Activated naive CD4-positive, alpha-beta T cell treated with anti-CD3 and anti-CD28 coated beads for 36 hours (primary cell): ENCODE measurements around the gene AFAP1L2. TPM values are rescaled to one million over a fixed set of nuclear protein-coding genes. Genes with fewer than 3 reads are reported as not detected.

Experiments used
- CTCF ChIA-PET: fragments of 350-600 bp; sonication (Branson Sonifier 250); formaldehyde crosslinking; loops from one replicate; lab custom pipeline; 2021; ENCODE audit warnings: antibody characterized with exemption; lab: Charles Lee
- DNase-seq: peaks from one replicate; pipeline ENCODE4 v3.0.0-alpha.2; 2020
- H3K27ac Mint-ChIP-seq: one replicate; pipeline ENCODE4 v1.8.0; 2021; ENCODE audit warnings: mild to moderate bottlenecking, mixed read lengths
- H3K27me3 Mint-ChIP-seq: one replicate; pipeline ENCODE4 v1.8.0; 2021; ENCODE audit warnings: low read depth, mixed read lengths
- H3K36me3 Mint-ChIP-seq: one replicate; pipeline ENCODE4 v1.8.0; 2021; ENCODE audit warnings: low read depth, mixed read lengths
- H3K4me1 Mint-ChIP-seq: one replicate; pipeline ENCODE4 v1.8.0; 2021; ENCODE audit warnings: low read depth, mixed read lengths
- H3K4me3 Mint-ChIP-seq: one replicate; pipeline ENCODE4 v1.8.0; 2021; ENCODE audit warnings: mild to moderate bottlenecking, moderate library complexity, mixed read lengths
- H3K9me3 Mint-ChIP-seq: one replicate; pipeline ENCODE4 v1.8.0; 2021; ENCODE audit warnings: mixed read lengths
- intact Hi-C: fragments of 100-400 bp; cut with micrococcal nuclease; formaldehyde crosslinking; loops from one replicate; pipeline ENCODE4 v1.15.1; 2023
- total RNA-seq, 2 experiments: library from RNA; stranded (reverse); gene quantifications; one replicate each; pipeline ENCODE4 v1.2.3, GENCODE V29; 2021

The AFAP1L2 gene
- total RNA-seq, 2 experiments from 2014 or later, result 0.86 to 0.98 TPM

DNA sequence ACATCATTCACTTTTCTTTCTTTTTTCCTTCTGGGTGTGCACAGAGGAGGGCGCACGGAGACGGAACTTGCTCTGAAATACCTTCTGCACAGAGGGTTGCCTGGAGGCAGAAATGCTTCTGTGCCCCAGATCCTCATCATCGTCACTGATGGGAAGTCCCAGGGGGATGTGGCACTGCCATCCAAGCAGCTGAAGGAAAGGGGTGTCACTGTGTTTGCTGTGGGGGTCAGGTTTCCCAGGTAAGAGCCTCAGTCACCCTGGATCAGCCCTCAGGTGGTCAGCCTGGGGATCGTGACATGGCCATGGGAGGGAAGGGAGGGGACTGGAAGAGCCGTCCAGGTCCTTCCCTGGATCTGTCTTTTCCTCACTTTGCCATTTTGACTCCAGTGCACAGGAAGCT is 131.6 kb downstream of the AFAP1L2 start:
- Mint-ChIP-seq H3K36me3 (no peaks in the 10 kb centered on the region), H3K27me3 (no peaks in the 10 kb centered on the region), H3K4me1 (no peaks in the 10 kb centered on the region), H3K27ac (no peak overlapping the region), H3K4me3 (no peak overlapping the region), H3K9me3 (no peaks in the 10 kb centered on the region)
- intact Hi-C loops, result no loop called here
- CTCF ChIA-PET, result interaction anchor here (0.6 to 2.1 kb wide), 2 partner anchors 31 to 210 kb away, joined by 3 to 9 read pairs; no protein-coding TSS in a partner anchor
- DNase-seq, result no peak

DNA sequence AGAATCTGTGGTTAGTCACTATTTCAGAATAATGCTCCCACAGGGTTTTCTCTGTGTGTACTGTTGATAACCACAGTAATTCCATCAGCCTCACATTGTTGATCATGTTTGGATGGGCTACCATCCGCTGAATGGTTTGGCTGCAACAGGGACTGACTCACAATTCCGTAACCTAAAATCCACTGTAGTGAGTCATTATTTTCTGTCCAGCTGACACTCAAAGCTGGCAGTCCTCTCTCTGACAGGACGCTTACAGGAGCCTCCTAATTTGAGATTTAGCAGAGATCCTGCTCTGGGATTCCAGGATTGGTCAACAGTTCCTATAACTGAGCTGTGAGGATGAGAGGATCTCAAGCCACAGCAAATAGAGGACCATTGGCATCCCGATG is 132.5 kb downstream of the AFAP1L2 start:
- no peak for DNase-seq
- H3K27ac Mint-ChIP-seq, result no peak overlapping the region
- no peaks in the 10 kb centered on the region for H3K27me3 Mint-ChIP-seq
- no peaks in the 10 kb centered on the region for H3K9me3 Mint-ChIP-seq
- no peak overlapping the region for H3K4me3 Mint-ChIP-seq
- H3K36me3 Mint-ChIP-seq, result no peaks in the 10 kb centered on the region
- H3K4me1 Mint-ChIP-seq, result no peaks in the 10 kb centered on the region
- CTCF ChIA-PET, result interaction anchor here (0.6 to 2.1 kb wide), 2 partner anchors 32 to 466 kb away, joined by 3 to 9 read pairs; no protein-coding TSS in a partner anchor
- intact Hi-C loops, result no loop called here

DNA sequence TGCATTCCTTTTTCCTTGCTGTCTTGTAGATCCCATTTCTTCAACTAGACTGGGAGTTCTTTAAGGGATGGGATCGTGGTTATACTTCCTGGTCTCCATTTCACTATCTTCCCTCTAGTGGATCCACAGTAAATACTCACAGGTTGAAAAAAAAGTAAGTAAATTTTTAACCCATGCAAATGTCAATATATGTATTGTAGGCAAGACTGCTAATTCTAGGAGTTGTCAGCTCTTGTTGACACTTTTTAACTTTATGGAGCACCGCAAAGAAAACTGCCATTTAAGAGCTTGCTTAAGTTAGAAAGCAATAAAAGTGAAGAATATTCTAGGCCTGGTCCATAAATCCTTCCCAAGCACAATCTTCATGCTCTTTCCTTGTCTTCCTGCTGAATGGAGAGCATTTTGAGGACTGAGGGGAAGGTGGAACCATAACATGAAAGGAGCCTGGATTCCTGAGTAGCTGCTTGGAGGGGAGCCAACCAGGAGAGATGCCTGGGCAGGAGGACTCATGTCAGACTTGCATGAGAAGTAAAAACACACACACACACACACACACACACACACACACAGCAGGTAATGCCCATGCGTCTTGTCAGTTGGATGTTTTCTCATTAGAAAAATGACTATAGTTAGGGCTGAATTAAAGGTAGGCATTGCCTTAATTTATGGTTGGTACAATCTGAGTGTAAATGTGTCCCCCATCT is 133.1 kb downstream of the AFAP1L2 start:
- CTCF ChIA-PET, result interaction anchor here (2.1 kb wide), 1 partner anchor 33 kb away, joined by 9 read pairs; no protein-coding TSS in a partner anchor
- Mint-ChIP-seq H3K27me3 (no peaks in the 10 kb centered on the region), H3K4me1 (no peaks in the 10 kb centered on the region), H3K4me3 (no peak overlapping the region), H3K36me3 (no peaks in the 10 kb centered on the region), H3K9me3 (no peaks in the 10 kb centered on the region), H3K27ac (no peak overlapping the region)
- intact Hi-C loops, result no loop called here
- DNase-seq, result no peak

DNA sequence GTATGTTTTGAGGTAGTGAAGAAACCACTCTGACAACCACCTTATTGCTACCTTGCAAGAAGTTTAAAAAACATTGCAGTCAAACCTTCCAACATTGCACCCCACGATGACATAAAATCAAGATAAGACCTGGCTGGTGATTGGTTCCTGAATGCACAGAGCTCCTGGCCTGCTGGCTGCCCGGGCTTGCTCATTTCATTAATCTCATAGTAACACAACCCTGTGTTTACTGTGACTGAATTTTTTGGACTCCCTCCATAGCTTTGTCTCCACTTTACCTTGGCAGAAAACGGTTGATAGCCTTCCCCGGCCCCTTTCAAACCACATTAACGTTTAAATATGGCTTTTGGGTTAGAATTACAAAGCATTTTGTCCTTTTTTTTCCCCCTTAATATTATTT is 137.8 kb downstream of the AFAP1L2 start:
- Mint-ChIP-seq H3K27ac (no peak overlapping the region), H3K36me3 (no peaks in the 10 kb centered on the region), H3K9me3 (no peaks in the 10 kb centered on the region), H3K4me1 (no peaks in the 10 kb centered on the region), H3K27me3 (no peaks in the 10 kb centered on the region), H3K4me3 (no peak overlapping the region)
- intact Hi-C loops, result no loop called here
- no peak for DNase-seq
- CTCF ChIA-PET, result no interaction called here

DNA sequence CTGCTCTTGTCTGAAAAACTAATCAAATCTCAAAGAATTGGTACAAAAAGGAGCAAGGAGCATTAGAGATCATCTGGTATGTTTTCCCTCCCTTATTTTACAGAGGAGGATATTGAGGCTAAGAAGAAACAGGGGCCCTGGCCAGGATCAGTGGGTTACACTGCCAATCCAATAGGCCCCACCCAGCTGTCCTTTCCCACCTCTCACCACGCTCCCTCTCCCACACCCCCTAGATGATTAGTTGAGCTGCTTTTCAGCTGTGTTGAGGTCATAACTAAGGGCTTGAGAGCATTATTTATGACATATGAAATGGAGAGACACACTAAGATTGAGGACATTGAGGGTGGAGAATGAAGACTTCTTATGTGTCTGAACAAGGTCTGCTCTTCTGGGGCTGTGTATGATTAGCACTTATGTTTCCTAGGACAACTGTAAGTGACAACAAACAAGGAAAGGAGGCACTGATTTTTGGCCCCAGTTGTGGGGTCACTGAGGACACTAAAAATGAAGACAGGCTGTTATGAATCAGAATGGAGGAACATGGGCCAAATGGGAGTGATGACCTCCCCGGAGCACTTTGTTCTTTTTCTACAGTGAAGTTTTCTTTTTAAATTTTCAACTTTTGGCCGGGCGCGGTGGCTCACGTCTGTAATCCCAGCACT is 138.8 kb downstream of the AFAP1L2 start:
- no peak overlapping the region for H3K4me3 Mint-ChIP-seq
- no peaks in the 10 kb centered on the region for H3K27me3 Mint-ChIP-seq
- H3K27ac Mint-ChIP-seq, result no peak overlapping the region
- H3K36me3 Mint-ChIP-seq, result no peaks in the 10 kb centered on the region
- no peaks in the 10 kb centered on the region for H3K4me1 Mint-ChIP-seq
- CTCF ChIA-PET, result no interaction called here
- intact Hi-C loops, result no loop called here
- DNase-seq, result no peak
- H3K9me3 Mint-ChIP-seq, result no peaks in the 10 kb centered on the region

DNA sequence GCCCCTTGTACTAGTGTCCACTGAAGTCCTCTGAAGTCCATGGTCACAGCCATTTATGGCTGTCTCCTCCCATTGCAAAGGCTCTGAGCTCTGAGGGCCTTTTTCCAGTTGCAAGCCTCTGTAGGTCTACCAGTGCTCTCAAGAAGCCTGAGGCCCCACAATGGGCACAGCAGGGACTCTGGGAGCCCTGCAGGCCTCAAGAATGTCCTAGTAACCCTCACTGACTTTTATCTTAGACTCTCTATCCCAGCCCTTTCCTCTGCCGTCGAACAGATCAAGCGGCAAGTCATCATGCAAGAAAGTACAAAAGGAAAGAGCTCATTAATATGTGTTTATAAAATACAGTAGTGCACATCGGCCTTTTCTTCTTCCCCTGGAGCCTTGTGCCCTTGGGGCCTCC is 141.8 kb downstream of the AFAP1L2 start:
- no peaks in the 10 kb centered on the region for H3K9me3 Mint-ChIP-seq
- H3K36me3 Mint-ChIP-seq, result no peaks in the 10 kb centered on the region
- CTCF ChIA-PET, result no interaction called here

DNA sequence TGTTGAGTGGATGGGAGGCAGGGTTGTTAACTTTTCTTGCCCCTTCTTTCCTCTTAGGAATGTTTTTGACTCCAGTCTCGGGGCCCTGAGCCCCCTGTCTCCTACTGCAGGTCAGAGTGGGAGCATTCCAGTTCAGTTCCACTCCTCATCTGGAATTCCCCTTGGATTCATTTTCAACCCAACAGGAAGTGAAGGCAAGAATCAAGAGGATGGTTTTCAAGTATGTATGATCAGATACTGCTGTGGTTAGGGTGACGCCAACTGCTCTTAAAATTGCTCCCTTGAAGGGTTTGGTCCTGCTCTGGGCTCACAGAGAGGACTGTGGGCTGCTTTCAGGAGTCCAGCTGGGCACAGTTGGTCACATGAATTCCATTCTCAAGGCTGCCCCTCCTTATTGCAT is 143.2 kb downstream of the AFAP1L2 start:
- Mint-ChIP-seq H3K4me1 (peaks cover 6% of the 10 kb centered on the region), H3K4me3 (no peak overlapping the region), H3K27me3 (no peaks in the 10 kb centered on the region), H3K27ac (no peak overlapping the region), H3K9me3 (no peaks in the 10 kb centered on the region), H3K36me3 (no peaks in the 10 kb centered on the region)
- intact Hi-C loops, result no loop called here
- no peak for DNase-seq
- CTCF ChIA-PET, result no interaction called here

More for the DNA sequence above, 141.8 kb downstream of the AFAP1L2 start:
- no peak for DNase-seq
- H3K4me1 Mint-ChIP-seq, result peaks cover 6% of the 10 kb centered on the region
- H3K4me3 Mint-ChIP-seq, result no peak overlapping the region
- no peaks in the 10 kb centered on the region for H3K27me3 Mint-ChIP-seq
- no peak overlapping the region for H3K27ac Mint-ChIP-seq
- intact Hi-C loops, result no loop called here

DNA sequence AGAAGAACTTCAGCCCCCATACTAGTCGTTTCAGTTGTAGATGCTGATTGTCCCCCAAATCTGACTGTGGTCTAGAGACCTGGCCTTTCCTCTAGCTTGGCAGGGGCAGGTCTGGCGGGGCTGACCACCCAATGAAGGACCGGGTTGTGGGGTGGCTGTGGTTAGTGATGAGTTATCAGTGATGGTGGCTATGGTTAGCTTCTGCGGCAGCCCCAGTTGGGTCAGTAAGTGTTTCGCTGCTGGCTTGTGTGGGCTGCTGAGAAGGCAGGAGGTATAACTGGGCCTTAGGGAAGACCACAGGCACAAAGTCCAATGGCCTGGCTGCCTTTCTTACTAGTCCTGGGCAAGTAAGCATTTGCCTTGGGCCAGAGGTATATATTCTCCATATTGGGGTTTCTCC is 143.9 kb downstream of the AFAP1L2 start:
- H3K36me3 Mint-ChIP-seq, result no peaks in the 10 kb centered on the region
- CTCF ChIA-PET, result no interaction called here
- no peaks in the 10 kb centered on the region for H3K9me3 Mint-ChIP-seq
- H3K27ac Mint-ChIP-seq, result no peak overlapping the region
- peaks cover 6% of the 10 kb centered on the region for H3K4me1 Mint-ChIP-seq
- no peak overlapping the region for H3K4me3 Mint-ChIP-seq
- no peak for DNase-seq
- H3K27me3 Mint-ChIP-seq, result no peaks in the 10 kb centered on the region
- intact Hi-C loops, result no loop called here

DNA sequence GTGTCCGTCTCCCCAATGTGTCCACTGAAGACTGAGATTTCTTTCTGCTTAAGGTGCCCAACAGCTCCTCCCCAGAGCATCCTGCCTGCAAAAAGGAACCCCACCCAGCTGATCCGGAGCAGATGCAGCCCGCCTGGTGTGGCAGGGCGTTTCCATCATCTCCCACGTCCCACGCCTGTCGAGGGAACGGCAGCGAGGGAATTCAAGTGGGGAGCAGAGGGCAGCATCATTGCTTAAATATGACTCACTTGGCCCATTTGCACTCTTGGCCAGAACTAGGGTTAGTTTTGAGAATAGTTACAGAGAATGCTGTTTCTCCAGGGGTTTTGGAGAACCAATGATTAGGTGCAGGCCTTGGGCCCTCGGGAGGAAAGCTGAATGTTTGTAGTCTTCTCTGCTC is 144.5 kb downstream of the AFAP1L2 start:
- Mint-ChIP-seq H3K27ac (no peak overlapping the region), H3K27me3 (no peaks in the 10 kb centered on the region), H3K4me1 (peaks cover 6% of the 10 kb centered on the region), H3K36me3 (no peaks in the 10 kb centered on the region), H3K9me3 (no peaks in the 10 kb centered on the region), H3K4me3 (no peak overlapping the region)
- CTCF ChIA-PET, result no interaction called here
- intact Hi-C loops, result no loop called here
- no peak for DNase-seq

DNA sequence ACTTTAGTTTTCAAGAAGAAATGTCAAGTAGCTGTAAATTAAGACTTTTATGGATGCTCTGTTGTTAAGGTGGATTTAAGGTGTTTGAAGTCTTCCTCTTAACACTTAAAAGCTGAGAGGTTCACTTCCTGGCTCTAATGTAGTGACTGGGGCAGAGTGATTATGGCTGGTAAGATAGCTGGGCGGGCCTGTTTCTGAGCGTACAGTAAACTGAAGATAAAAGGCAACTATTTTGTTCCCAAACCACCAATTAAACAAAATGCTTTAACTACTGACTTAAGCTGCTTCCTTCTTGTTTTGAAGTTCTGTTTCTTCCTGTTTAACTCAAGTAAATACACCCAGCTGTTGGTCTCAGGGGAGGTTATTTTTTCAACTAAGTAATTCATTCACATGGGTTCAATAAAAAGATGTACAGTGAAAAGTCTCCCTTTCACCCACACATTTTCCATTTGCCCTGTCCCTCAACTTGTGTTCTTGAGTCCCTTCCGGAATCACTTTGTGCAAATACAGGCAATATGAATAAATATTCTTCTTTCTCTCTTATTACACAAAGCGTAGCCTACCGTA is 145.9 kb downstream of the AFAP1L2 start:
- Mint-ChIP-seq H3K36me3 (no peaks in the 10 kb centered on the region), H3K27ac (no peak overlapping the region), H3K4me3 (no peak overlapping the region), H3K4me1 (peaks cover 6% of the 10 kb centered on the region), H3K9me3 (no peaks in the 10 kb centered on the region), H3K27me3 (no peaks in the 10 kb centered on the region)
- CTCF ChIA-PET, result no interaction called here
- DNase-seq, result no peak
- intact Hi-C loops, result no loop called here

DNA sequence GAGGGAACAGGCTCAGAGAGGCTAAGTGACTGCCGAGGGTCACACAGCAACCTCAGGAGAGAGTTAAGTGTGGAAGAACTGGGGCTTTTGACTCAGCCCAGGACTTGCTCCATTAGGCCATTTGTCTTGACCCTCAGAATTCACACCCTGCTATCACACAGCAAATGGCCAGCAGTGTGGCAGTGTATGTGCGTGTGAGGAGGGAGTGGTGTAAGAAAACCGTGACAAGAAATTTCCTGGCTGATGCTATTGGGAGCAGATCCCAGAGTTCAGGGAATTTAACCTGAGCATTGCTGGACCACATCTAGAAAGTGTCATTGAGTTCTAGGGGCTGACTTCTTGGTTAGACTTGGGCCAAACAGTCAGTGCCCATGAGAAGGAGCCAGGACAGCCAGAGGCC is 146.8 kb downstream of the AFAP1L2 start:
- peaks cover 6% of the 10 kb centered on the region for H3K4me1 Mint-ChIP-seq
- intact Hi-C loops, result no loop called here
- CTCF ChIA-PET, result no interaction called here

DNA sequence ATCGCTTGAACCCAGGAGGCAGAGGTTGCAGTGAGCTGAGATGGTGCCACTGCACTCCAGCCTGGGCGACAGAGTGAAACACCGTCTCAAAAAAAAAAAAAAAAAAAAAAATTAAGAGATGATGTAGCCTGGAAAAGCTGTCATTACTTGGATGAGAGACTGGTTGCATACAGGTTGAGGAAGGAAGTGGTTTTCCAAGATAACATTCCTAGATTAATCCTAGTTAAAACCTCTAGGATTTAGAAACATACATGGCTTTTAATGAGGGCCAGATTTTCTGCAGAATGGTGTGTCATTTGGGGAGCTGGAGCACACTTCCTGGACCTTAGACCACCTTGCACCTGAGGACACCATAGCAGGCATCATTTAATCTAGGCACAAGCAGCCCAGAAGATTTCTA is 147.5 kb downstream of the AFAP1L2 start:
- Mint-ChIP-seq H3K36me3 (no peaks in the 10 kb centered on the region), H3K4me3 (no peak overlapping the region), H3K4me1 (peaks cover 6% of the 10 kb centered on the region), H3K9me3 (no peaks in the 10 kb centered on the region), H3K27me3 (no peaks in the 10 kb centered on the region), H3K27ac (no peak overlapping the region)
- CTCF ChIA-PET, result interaction anchor here (0.6 kb wide), 1 partner anchor 88 kb away, joined by 3 read pairs; no protein-coding TSS in a partner anchor
- DNase-seq, result no peak
- intact Hi-C loops, result no loop called here

More for the DNA sequence above, 146.8 kb downstream of the AFAP1L2 start:
- H3K36me3 Mint-ChIP-seq, result no peaks in the 10 kb centered on the region
- H3K4me3 Mint-ChIP-seq, result no peak overlapping the region
- H3K27me3 Mint-ChIP-seq, result no peaks in the 10 kb centered on the region
- no peak for DNase-seq
- H3K9me3 Mint-ChIP-seq, result no peaks in the 10 kb centered on the region
- H3K27ac Mint-ChIP-seq, result no peak overlapping the region
